ENCODE results near the gene LEPR.

The LEPR gene

DNA sequence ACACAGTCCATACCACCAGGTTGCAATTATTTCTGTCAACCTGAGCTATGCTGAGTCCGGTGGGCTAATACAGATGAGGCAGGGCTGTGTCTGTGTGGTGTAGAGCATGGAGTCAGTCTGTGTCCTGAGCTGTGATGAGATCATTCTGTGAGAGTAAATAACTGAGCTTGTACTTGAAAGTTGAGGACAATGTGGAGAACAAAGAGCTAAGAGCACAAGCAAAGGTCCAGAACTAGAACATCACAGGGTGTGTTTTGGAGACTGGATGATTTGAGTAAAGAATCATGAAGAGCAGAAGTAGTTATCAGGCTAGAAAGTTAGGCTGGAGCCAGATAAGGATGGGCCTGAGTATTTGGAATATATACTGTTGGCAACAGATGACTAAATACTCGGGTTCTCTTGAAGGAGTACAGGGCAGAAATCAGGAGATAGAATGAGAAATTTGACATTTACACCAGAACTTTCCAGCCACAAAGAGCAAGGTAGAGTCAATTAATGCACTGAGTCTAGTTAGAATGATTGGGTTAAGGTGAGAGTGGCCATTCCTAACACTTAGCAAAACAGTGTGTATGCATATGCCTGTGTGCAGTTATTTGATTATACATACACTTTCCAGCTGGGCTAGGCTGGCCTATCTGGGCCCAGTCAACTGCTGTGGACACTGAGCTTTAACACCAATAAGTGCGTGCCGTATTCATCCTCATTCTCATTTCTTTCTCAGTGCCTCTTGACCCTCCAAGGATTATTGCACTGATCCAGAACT lies 48.8 kb downstream of the LEPR start:
- H3K27me3 ChIP-seq (ENCODE audit: insufficient read depth, low read length): no peaks in the 10 kb centered on the region
- no peak overlapping the region for H3K27ac ChIP-seq (ENCODE audit: low read length)
- H3K9ac ChIP-seq (ENCODE audit: low read depth, low read length): no peak overlapping the region
- H3K4me3 ChIP-seq (ENCODE audit: low read length): no peak overlapping the region
- H3K9me3 ChIP-seq (ENCODE audit: insufficient read depth, low read depth, low read length): no peaks in the 10 kb centered on the region
- H3K36me3 ChIP-seq (ENCODE audit: insufficient read depth, low read depth, low read length): no peaks in the 10 kb centered on the region
- H3K4me1 ChIP-seq (ENCODE audit: insufficient read depth, low read length): peaks cover 3% of the 10 kb centered on the region; the same call in 1 of the 2 replicates

DNA sequence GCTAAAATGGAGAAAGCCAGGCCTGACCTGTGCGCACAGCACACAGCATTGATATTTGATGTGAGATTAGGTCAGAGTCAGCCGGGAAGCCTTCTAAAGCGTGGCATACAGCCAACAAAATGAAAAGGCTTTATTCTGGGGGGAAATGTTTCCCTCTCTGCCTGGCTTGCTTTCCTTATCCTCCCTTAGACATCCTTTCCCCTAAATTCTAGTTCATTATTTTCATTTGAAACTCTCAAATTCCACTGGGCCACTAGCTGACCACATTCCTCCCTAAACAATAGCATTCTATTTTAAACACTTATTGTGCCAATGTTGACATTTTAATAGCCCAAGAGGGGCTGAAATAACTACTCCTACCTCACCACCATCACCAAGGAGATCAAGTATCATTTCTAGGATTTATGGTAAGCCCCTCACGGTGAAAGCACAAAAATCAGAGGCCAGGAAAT lies 49.4 kb downstream of the LEPR start:
- no peak overlapping the region for H3K9ac ChIP-seq (ENCODE audit: low read depth, low read length)
- H3K9me3 ChIP-seq (ENCODE audit: insufficient read depth, low read depth, low read length): no peaks in the 10 kb centered on the region
- H3K27ac ChIP-seq (ENCODE audit: low read length): no peak overlapping the region
- no peaks in the 10 kb centered on the region for H3K27me3 ChIP-seq (ENCODE audit: insufficient read depth, low read length)
- peaks cover 3% of the 10 kb centered on the region; the same call in 1 of the 2 replicates for H3K4me1 ChIP-seq (ENCODE audit: insufficient read depth, low read length)
- no peak overlapping the region for H3K4me3 ChIP-seq (ENCODE audit: low read length)
- no peaks in the 10 kb centered on the region for H3K36me3 ChIP-seq (ENCODE audit: insufficient read depth, low read depth, low read length)

Data from iPS-20b (cell line).